GM18511 (cell line): ENCODE measurements around the gene ZIM2.

Source experiments
- ATAC-seq: cut with Tn5 transposase; IDR thresholded peaks from one replicate; pipeline ENCODE4 v1.9.1; 2021; ENCODE audit warnings: mild to moderate bottlenecking, moderate library complexity; ENCODE audit not compliant: unreplicated experiment

Gene ZIM2

GRCh38 chr19:56839652-56840450, 675 bp downstream of the ZIM2 start:
- ATAC-seq, result no peak

- ATAC-seq, result no peak
Measured at GRCh38 chr19:56838909-56839651, 1.4 kb downstream of the ZIM2 start.

GRCh38 chr19:56838024-56838908, 2.3 kb downstream of the ZIM2 start:
- no peak for ATAC-seq

GRCh38 chr19:56837492-56838023, 3.0 kb downstream of the ZIM2 start:
- no peak for ATAC-seq

- no peak for ATAC-seq
Measured at GRCh38 chr19:56837004-56837403, 3.5 kb downstream of the ZIM2 start.

- no peak for ATAC-seq
Measured at GRCh38 chr19:56836059-56836458, 4.5 kb downstream of the ZIM2 start.

GRCh38 chr19:56835401-56835800, 5.1 kb downstream of the ZIM2 start:
- ATAC-seq, result no peak

- ATAC-seq, result no peak
Measured at GRCh38 chr19:56834564-56835375, 5.8 kb downstream of the ZIM2 start.

- no peak for ATAC-seq
Measured at GRCh38 chr19:56832352-56832928, 8.1 kb downstream of the ZIM2 start.

GRCh38 chr19:56831255-56831654, 9.3 kb downstream of the ZIM2 start:
- no peak for ATAC-seq

- ATAC-seq, result no peak
Measured at GRCh38 chr19:56829596-56829995, 10.9 kb downstream of the ZIM2 start.

GRCh38 chr19:56827708-56828107, 12.8 kb downstream of the ZIM2 start:
- ATAC-seq, result no peak

- no peak for ATAC-seq
Measured at GRCh38 chr19:56823956-56824355, 16.6 kb downstream of the ZIM2 start.

GRCh38 chr19:56823417-56823816, 17.1 kb downstream of the ZIM2 start:
- no peak for ATAC-seq

- no peak for ATAC-seq
Measured at GRCh38 chr19:56822755-56823154, 17.8 kb downstream of the ZIM2 start.

GRCh38 chr19:56821675-56822074, 18.9 kb downstream of the ZIM2 start:
- ATAC-seq, result no peak

GRCh38 chr19:56821209-56821608, 19.3 kb downstream of the ZIM2 start:
- ATAC-seq, result no peak

- no peak for ATAC-seq
Measured at GRCh38 chr19:56819166-56819565, 21.4 kb downstream of the ZIM2 start.

- ATAC-seq, result no peak
Measured at GRCh38 chr19:56814656-56815055, 25.9 kb downstream of the ZIM2 start.

GRCh38 chr19:56813531-56813930, 27.0 kb downstream of the ZIM2 start:
- ATAC-seq, result no peak
